ENCODE data around the gene ORAI1. TPM values are rescaled to one million over a fixed set of nuclear protein-coding genes. Genes with fewer than 3 reads are reported as not detected.

The ORAI1 gene
- total RNA-seq, 4 donors from 2014 or later: 7.1 to 17.7 (median 13.5) TPM

GRCh38 chr12:121596526-121596925, 29.8 kb upstream of the ORAI1 start:
- Histone ChIP-seq H3K27me3 (no peaks in the 10 kb centered on the region), H3K36me3 (no peaks in the 10 kb centered on the region), H3K4me3 (no peak overlapping the region), H3K9me3 (no peaks in the 10 kb centered on the region), H3K27ac (replicated peaks in 1 of 4) (no peak overlapping the region), H3K4me1 (no peaks in the 10 kb centered on the region)
- WGBS: 98% methylated on average over 5 of the region's 5 CpGs
- no peak for DNase-seq (ENCODE audit: extremely low spot score)
- intact Hi-C loops (cut with DNase I): no loop called here
- TF ChIP-seq POLR2A (IDR thresholded peaks at IDR 0.05; ENCODE audit: low read depth): no peak
- TF ChIP-seq EP300 (IDR thresholded peaks at IDR 0.05): no peak
- no peak for TF ChIP-seq CTCF (IDR thresholded peaks at IDR 0.05)
- TF ChIP-seq POLR2AphosphoS5 (IDR thresholded peaks at IDR 0.05): no peak

- intact Hi-C loops (cut with DNase I): no loop called here
- no peak for TF ChIP-seq CTCF (IDR thresholded peaks at IDR 0.05)
- TF ChIP-seq POLR2A (IDR thresholded peaks at IDR 0.05; ENCODE audit: low read depth): no peak
- no peak for TF ChIP-seq EP300 (IDR thresholded peaks at IDR 0.05)
- no peaks in the 10 kb centered on the region for H3K36me3 ChIP-seq
- no peaks in the 10 kb centered on the region for H3K27me3 ChIP-seq
- no peak overlapping the region for H3K27ac ChIP-seq (replicated peaks in 1 of 4)
- H3K4me1 ChIP-seq: no peaks in the 10 kb centered on the region
- WGBS: 93% methylated on average over 5 of the region's 6 CpGs
- H3K9me3 ChIP-seq: no peaks in the 10 kb centered on the region
- no peak for DNase-seq (ENCODE audit: extremely low spot score)
- no peak overlapping the region for H3K4me3 ChIP-seq
Observed at GRCh38 chr12:121600702-121601336, 25.5 kb upstream of the ORAI1 start.

GRCh38 chr12:121602766-121603165, 23.6 kb upstream of the ORAI1 start:
- Histone ChIP-seq H3K4me3 (no peak overlapping the region), H3K27ac (replicated peaks in 1 of 4) (no peak overlapping the region), H3K4me1 (no peaks in the 10 kb centered on the region), H3K27me3 (no peaks in the 10 kb centered on the region), H3K36me3 (no peaks in the 10 kb centered on the region), H3K9me3 (no peaks in the 10 kb centered on the region)
- intact Hi-C loops (cut with DNase I): no loop called here
- 92% methylated on average over 6 of the region's 6 CpGs for WGBS
- DNase-seq (ENCODE audit: extremely low spot score): no peak
- TF ChIP-seq POLR2AphosphoS5 (IDR thresholded peaks at IDR 0.05) (no peak), CTCF (IDR thresholded peaks at IDR 0.05) (no peak), EP300 (IDR thresholded peaks at IDR 0.05) (no peak), POLR2A (IDR thresholded peaks at IDR 0.05; ENCODE audit: low read depth) (no peak)

GRCh38 chr12:121603581-121603980, 22.7 kb upstream of the ORAI1 start:
- no peaks in the 10 kb centered on the region for H3K36me3 ChIP-seq
- H3K9me3 ChIP-seq: no peaks in the 10 kb centered on the region
- no peaks in the 10 kb centered on the region for H3K4me1 ChIP-seq
- H3K27ac ChIP-seq (replicated peaks in 1 of 4): no peak overlapping the region
- no peaks in the 10 kb centered on the region for H3K27me3 ChIP-seq
- WGBS: 88% methylated on average over 5 of the region's 6 CpGs
- no peak for DNase-seq (ENCODE audit: extremely low spot score)
- no peak overlapping the region for H3K4me3 ChIP-seq
- TF ChIP-seq POLR2AphosphoS5 (IDR thresholded peaks at IDR 0.05): no peak
- TF ChIP-seq POLR2A (IDR thresholded peaks at IDR 0.05; ENCODE audit: low read depth): no peak
- intact Hi-C loops (cut with DNase I): no loop called here

- no peak overlapping the region for H3K4me3 ChIP-seq
- H3K36me3 ChIP-seq: no peaks in the 10 kb centered on the region
- H3K9me3 ChIP-seq: no peaks in the 10 kb centered on the region
- no peak for DNase-seq (ENCODE audit: extremely low spot score)
- H3K27me3 ChIP-seq: no peaks in the 10 kb centered on the region
- intact Hi-C loops (cut with DNase I): no loop called here
- no peak for TF ChIP-seq EP300 (IDR thresholded peaks at IDR 0.05)
- TF ChIP-seq POLR2A (IDR thresholded peaks at IDR 0.05; ENCODE audit: low read depth): no peak
- TF ChIP-seq POLR2AphosphoS5 (IDR thresholded peaks at IDR 0.05): no peak
- no peak for TF ChIP-seq CTCF (IDR thresholded peaks at IDR 0.05)
- peaks cover 12 to 24% (median 20%) of the 10 kb centered on the region in 4 donors for H3K4me1 ChIP-seq
- WGBS: 98% methylated on average over 6 of the region's 6 CpGs
- no peak overlapping the region for H3K27ac ChIP-seq (replicated peaks in 1 of 4)
Observed at GRCh38 chr12:121608301-121608700, 18.0 kb upstream of the ORAI1 start.
